MM.1S (cell line): Measurements from ENCODE around the gene SRRM4.

Source experiments
- DNase-seq: peaks from one replicate; pipeline ENCODE4 v3.0.0-alpha.2; 2015
- H2AFZ ChIP-seq: fragments of 300-600 bp; sonication (generic); 2 replicates; pipeline ENCODE4 v1.6.0; 2016; ENCODE audit warnings: antibody characterized with exemption, low read length
- H3F3A ChIP-seq: fragments of 300-600 bp; sonication (generic); 2 replicates; pipeline ENCODE4 v1.6.1; 2016; ENCODE audit warnings: mild to moderate bottlenecking, antibody characterized with exemption, low read length, moderate library complexity, mixed read lengths; ENCODE audit not compliant: insufficient read depth
- H3K27ac ChIP-seq: fragments of 300-600 bp; sonication (generic); 2 replicates; pipeline ENCODE4 v1.5.1; 2016; ENCODE audit warnings: mild to moderate bottlenecking, low read length
- H3K27me3 ChIP-seq: fragments of 300-600 bp; sonication (generic); replicated peaks from 2 replicates; pipeline ENCODE4 v1.6.0; 2016; ENCODE audit warnings: low read length; ENCODE audit not compliant: insufficient read depth
- H3K36me3 ChIP-seq: fragments of 300-600 bp; sonication (generic); replicated peaks from 2 replicates; pipeline ENCODE4 v1.6.1; 2016; ENCODE audit warnings: mild to moderate bottlenecking, low read length, mixed read lengths; ENCODE audit not compliant: insufficient read depth
- H3K4me1 ChIP-seq: fragments of 300-600 bp; sonication (generic); 2 replicates; pipeline ENCODE4 v1.6.1; 2016; ENCODE audit warnings: low read length, mixed read lengths
- H3K4me2 ChIP-seq: fragments of 300-600 bp; sonication (generic); 2 replicates; pipeline ENCODE4 v1.6.0; 2016; ENCODE audit warnings: low read depth, low read length
- H3K4me3 ChIP-seq: fragments of 300-600 bp; sonication (generic); 2 replicates; pipeline ENCODE4 v1.5.1; 2016; ENCODE audit warnings: low read length, mixed read lengths
- H3K79me2 ChIP-seq: fragments of 300-600 bp; sonication (generic); 2 replicates; pipeline ENCODE4 v1.6.1; 2016; ENCODE audit warnings: mixed run types, low read length, mixed read lengths
- H3K9ac ChIP-seq: fragments of 300-600 bp; sonication (generic); 2 replicates; pipeline ENCODE4 v1.6.1; 2016; ENCODE audit warnings: low read length, mixed read lengths
- H3K9me2 ChIP-seq: fragments of 300-600 bp; sonication (generic); replicated peaks from 2 replicates; pipeline ENCODE4 v1.6.1; 2016; ENCODE audit warnings: mild to moderate bottlenecking, low read length, mixed read lengths; ENCODE audit not compliant: insufficient read depth
- H3K9me3 ChIP-seq: fragments of 300-600 bp; sonication (generic); replicated peaks from 2 replicates; pipeline ENCODE4 v1.6.1; 2016; ENCODE audit warnings: mild to moderate bottlenecking, low read length, mixed read lengths; ENCODE audit not compliant: insufficient read depth
- H4K20me1 ChIP-seq: fragments of 300-600 bp; sonication (generic); 2 replicates; pipeline ENCODE4 v1.6.1; 2016; ENCODE audit warnings: mild to moderate bottlenecking, low read length, moderate library complexity, mixed read lengths; ENCODE audit not compliant: insufficient read depth
- CTCF ChIP-seq: fragments of 300-600 bp; sonication (generic); IDR thresholded peaks from 2 replicates; pipeline ENCODE4 v1.5.1; 2016; ENCODE audit warnings: antibody characterized with exemption, low read length, mixed read lengths
- EZH2 ChIP-seq: fragments of 300-600 bp; sonication (generic); optimal IDR thresholded peaks from 2 replicates; pipeline ENCODE3; 2017; ENCODE audit warnings: low read depth, mild to moderate bottlenecking, antibody characterized with exemption, low read length, mixed read lengths
- EZH2phosphoT487 ChIP-seq: fragments of 300-600 bp; sonication (generic); IDR thresholded peaks from 2 replicates; pipeline ENCODE4 v1.6.1; 2018; ENCODE audit warnings: antibody characterized with exemption, low read length

Gene SRRM4

GRCh38 chr12:118964988-118965387 is 16.4 kb upstream of the SRRM4 start:
- Histone ChIP-seq H3K9me3 (no peaks in the 10 kb centered on the region), H3K36me3 (no peaks in the 10 kb centered on the region), H3K27me3 (no peaks in the 10 kb centered on the region), H3K4me3 (no peak overlapping the region), H3K4me2 (no peak overlapping the region), H3K27ac (no peak overlapping the region), H3K4me1 (no peaks in the 10 kb centered on the region), H3K9ac (no peak overlapping the region), H2AFZ (no peak overlapping the region), H3K9me2 (no peaks in the 10 kb centered on the region), H4K20me1 (no peaks in the 10 kb centered on the region), H3K79me2 (no peaks in the 10 kb centered on the region), H3F3A (no peaks in the 10 kb centered on the region)
- TF ChIP-seq EZH2phosphoT487 (no peak), CTCF (no peak), EZH2 (no peak)
- no peak for DNase-seq

GRCh38 chr12:118970856-118971255 is 10.5 kb upstream of the SRRM4 start:
- Histone ChIP-seq H3F3A (no peaks in the 10 kb centered on the region), H3K4me3 (no peak overlapping the region), H3K9ac (no peak overlapping the region), H3K9me2 (no peaks in the 10 kb centered on the region), H3K4me1 (no peaks in the 10 kb centered on the region), H3K27me3 (no peaks in the 10 kb centered on the region), H3K36me3 (no peaks in the 10 kb centered on the region), H3K9me3 (no peaks in the 10 kb centered on the region), H3K79me2 (no peaks in the 10 kb centered on the region), H4K20me1 (no peaks in the 10 kb centered on the region), H3K27ac (no peak overlapping the region), H3K4me2 (no peak overlapping the region), H2AFZ (no peak overlapping the region)
- TF ChIP-seq EZH2phosphoT487 = no peak
- no peak for TF ChIP-seq CTCF
- TF ChIP-seq EZH2 = no peak
- no peak for DNase-seq

GRCh38 chr12:118972982-118973381 is 8.4 kb upstream of the SRRM4 start:
- H3K36me3 ChIP-seq = no peaks in the 10 kb centered on the region
- H3K4me1 ChIP-seq = no peaks in the 10 kb centered on the region
- no peaks in the 10 kb centered on the region for H3K79me2 ChIP-seq
- H3K4me2 ChIP-seq = no peak overlapping the region
- H3K9ac ChIP-seq = no peak overlapping the region
- no peak for DNase-seq
- H3K27me3 ChIP-seq = no peaks in the 10 kb centered on the region
- no peak overlapping the region for H3K4me3 ChIP-seq
- H4K20me1 ChIP-seq = no peaks in the 10 kb centered on the region
- no peaks in the 10 kb centered on the region for H3K9me2 ChIP-seq
- H2AFZ ChIP-seq = no peak overlapping the region
- H3K9me3 ChIP-seq = no peaks in the 10 kb centered on the region
- TF ChIP-seq CTCF (no peak), EZH2 (no peak), EZH2phosphoT487 (no peak)
- no peaks in the 10 kb centered on the region for H3F3A ChIP-seq
- H3K27ac ChIP-seq = no peak overlapping the region
